ENCODE results near the gene SF3A1. TPM values are rescaled to one million over a fixed set of nuclear protein-coding genes. Genes with fewer than 3 reads are reported as not detected.

Gene SF3A1
- total and polyA plus RNA-seq, 4 donors = 19.6 to 41.6 (median 23.9) TPM

DNA sequence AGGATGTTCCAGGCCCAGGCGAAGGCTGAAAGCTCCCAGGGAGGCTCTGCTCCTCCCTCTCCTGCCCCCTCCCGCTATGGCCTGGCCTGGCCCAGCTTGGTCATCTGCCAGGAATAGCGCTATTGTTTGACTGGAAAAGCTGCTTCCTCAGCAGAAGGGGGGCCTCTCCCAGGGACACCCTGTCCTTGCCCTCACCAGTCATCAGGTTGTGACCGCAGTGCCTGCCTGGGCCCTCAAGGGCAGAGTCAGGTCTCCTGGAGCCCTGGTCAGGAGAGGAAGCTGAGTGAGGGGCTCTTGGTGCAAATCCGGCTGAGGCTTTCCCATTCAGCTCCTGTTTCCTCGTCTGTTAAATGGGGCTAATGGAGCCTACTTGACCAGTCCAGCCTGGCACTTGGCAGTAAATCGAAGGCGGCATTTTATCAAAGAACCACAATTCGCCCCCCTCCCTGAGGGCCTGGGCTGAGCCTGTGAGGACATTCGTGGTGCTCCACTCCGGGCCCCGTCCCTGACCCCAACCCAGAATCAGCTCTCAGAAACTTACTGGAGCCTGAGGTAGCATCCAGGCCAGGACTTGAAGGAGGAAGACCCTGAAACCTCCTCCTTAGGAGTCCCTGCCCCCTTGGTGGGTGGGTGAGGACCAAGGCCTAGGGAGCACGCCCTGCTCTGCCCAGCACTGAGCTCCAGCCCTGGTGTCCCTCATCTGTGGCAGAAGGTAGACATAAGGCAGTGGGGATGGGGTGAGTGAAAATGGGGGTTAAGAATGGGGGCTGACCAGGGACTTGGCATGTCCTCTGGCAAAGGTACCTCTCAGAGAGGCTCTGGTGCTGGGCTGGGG is 65.4 kb downstream of the SF3A1 start:
- 68% methylated on average over 13 of the region's 13 CpGs for WGBS
- DNase-seq (ENCODE audit: low spot score) = peak; percentile 56
- Histone ChIP-seq H3K9ac (ENCODE audit: low read depth in 1 of 2, low read length in 2 of 2) (no peak overlapping the region), H3K27ac (ENCODE audit: low read depth in 1 of 2, low read length in 2 of 2) (peak overlapping the region; percentile 51 to 56), H3K27me3 (ENCODE audit: control insufficient read depth in 4 of 4, insufficient read depth in 4 of 4, low read length in 3 of 4) (no peaks in the 10 kb centered on the region), H3K9me3 (ENCODE audit: control insufficient read depth in 4 of 4, low read length in 3 of 4) (no peaks in the 10 kb centered on the region), H3K36me3 (ENCODE audit: control insufficient read depth in 4 of 4, insufficient read depth in 3 of 4, low read depth in 1 of 4, low read length in 3 of 4) (peaks cover 9 to 36% (median 12%) of the 10 kb centered on the region in 4 donors), H3K4me3 (ENCODE audit: low read depth in 1 of 3, low read length in 3 of 3) (no peak overlapping the region), H3K4me1 (ENCODE audit: control insufficient read depth in 4 of 4, insufficient read depth in 4 of 4, low read length in 3 of 4) (peaks cover 8 to 44% (median 33%) of the 10 kb centered on the region in 4 donors)
- TF ChIP-seq RAD21 (IDR thresholded peaks at IDR 0.05) = peak in 1 of 2 donors; percentile 53
- no peak for TF ChIP-seq TAF1 (conservative IDR thresholded peaks at IDR 0.05)
- TF ChIP-seq HNF4A (conservative IDR thresholded peaks at IDR 0.05) = peak; percentile 22 to 57
- TF ChIP-seq GABPA (IDR thresholded peaks at IDR 0.05 in 1 of 2, conservative IDR thresholded peaks at IDR 0.05 in 1 of 2) = peak in 1 of 2 donors; percentile 13
- TF ChIP-seq JUND (IDR thresholded peaks at IDR 0.05) = peak in 1 of 2 donors; percentile 72
- TF ChIP-seq SP1 (IDR thresholded peaks at IDR 0.05) = peak; percentile 89
- TF ChIP-seq, protein P1, sequence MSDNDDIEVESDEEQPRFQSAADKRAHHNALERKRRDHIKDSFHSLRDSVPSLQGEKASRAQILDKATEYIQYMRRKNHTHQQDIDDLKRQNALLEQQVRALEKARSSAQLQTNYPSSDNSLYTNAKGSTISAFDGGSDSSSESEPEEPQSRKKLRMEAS (IDR thresholded peaks at IDR 0.05) = no peak
- TF ChIP-seq HNF4G (IDR thresholded peaks at IDR 0.05) = no peak
- TF ChIP-seq RXRA (IDR thresholded peaks at IDR 0.05) = peak; percentile 66 to 91
- TF ChIP-seq EGR1 (IDR thresholded peaks at IDR 0.05; ENCODE audit: low read depth in 2 of 2) = no peak
- TF ChIP-seq, protein P2, sequence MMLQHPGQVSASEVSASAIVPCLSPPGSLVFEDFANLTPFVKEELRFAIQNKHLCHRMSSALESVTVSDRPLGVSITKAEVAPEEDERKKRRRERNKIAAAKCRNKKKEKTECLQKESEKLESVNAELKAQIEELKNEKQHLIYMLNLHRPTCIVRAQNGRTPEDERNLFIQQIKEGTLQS (IDR thresholded peaks at IDR 0.05) = no peak
- TF ChIP-seq, protein P3, sequence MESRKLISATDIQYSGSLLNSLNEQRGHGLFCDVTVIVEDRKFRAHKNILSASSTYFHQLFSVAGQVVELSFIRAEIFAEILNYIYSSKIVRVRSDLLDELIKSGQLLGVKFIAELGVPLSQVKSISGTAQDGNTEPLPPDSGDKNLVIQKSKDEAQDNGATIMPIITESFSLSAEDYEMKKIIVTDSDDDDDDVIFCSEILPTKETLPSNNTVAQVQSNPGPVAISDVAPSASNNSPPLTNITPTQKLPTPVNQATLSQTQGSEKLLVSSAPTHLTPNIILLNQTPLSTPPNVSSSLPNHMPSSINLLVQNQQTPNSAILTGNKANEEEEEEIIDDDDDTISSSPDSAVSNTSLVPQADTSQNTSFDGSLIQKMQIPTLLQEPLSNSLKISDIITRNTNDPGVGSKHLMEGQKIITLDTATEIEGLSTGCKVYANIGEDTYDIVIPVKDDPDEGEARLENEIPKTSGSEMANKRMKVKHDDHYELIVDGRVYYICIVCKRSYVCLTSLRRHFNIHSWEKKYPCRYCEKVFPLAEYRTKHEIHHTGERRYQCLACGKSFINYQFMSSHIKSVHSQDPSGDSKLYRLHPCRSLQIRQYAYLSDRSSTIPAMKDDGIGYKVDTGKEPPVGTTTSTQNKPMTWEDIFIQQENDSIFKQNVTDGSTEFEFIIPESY (IDR thresholded peaks at IDR 0.05) = no peak
- peak; percentile 99 for TF ChIP-seq NR2F2 (IDR thresholded peaks at IDR 0.05)
- TF ChIP-seq, protein P4, sequence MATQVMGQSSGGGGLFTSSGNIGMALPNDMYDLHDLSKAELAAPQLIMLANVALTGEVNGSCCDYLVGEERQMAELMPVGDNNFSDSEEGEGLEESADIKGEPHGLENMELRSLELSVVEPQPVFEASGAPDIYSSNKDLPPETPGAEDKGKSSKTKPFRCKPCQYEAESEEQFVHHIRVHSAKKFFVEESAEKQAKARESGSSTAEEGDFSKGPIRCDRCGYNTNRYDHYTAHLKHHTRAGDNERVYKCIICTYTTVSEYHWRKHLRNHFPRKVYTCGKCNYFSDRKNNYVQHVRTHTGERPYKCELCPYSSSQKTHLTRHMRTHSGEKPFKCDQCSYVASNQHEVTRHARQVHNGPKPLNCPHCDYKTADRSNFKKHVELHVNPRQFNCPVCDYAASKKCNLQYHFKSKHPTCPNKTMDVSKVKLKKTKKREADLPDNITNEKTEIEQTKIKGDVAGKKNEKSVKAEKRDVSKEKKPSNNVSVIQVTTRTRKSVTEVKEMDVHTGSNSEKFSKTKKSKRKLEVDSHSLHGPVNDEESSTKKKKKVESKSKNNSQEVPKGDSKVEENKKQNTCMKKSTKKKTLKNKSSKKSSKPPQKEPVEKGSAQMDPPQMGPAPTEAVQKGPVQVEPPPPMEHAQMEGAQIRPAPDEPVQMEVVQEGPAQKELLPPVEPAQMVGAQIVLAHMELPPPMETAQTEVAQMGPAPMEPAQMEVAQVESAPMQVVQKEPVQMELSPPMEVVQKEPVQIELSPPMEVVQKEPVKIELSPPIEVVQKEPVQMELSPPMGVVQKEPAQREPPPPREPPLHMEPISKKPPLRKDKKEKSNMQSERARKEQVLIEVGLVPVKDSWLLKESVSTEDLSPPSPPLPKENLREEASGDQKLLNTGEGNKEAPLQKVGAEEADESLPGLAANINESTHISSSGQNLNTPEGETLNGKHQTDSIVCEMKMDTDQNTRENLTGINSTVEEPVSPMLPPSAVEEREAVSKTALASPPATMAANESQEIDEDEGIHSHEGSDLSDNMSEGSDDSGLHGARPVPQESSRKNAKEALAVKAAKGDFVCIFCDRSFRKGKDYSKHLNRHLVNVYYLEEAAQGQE (IDR thresholded peaks at IDR 0.05) = no peak
- TF ChIP-seq YY1 (IDR thresholded peaks at IDR 0.05) = no peak
- TF ChIP-seq, protein P5, sequence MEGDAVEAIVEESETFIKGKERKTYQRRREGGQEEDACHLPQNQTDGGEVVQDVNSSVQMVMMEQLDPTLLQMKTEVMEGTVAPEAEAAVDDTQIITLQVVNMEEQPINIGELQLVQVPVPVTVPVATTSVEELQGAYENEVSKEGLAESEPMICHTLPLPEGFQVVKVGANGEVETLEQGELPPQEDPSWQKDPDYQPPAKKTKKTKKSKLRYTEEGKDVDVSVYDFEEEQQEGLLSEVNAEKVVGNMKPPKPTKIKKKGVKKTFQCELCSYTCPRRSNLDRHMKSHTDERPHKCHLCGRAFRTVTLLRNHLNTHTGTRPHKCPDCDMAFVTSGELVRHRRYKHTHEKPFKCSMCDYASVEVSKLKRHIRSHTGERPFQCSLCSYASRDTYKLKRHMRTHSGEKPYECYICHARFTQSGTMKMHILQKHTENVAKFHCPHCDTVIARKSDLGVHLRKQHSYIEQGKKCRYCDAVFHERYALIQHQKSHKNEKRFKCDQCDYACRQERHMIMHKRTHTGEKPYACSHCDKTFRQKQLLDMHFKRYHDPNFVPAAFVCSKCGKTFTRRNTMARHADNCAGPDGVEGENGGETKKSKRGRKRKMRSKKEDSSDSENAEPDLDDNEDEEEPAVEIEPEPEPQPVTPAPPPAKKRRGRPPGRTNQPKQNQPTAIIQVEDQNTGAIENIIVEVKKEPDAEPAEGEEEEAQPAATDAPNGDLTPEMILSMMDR (IDR thresholded peaks at IDR 0.05; ENCODE audit: low read depth, low read length, missing input control) = peak; percentile 4
- no peak for TF ChIP-seq FOXA1 (IDR thresholded peaks at IDR 0.05)
- TF ChIP-seq FOXA2 (IDR thresholded peaks at IDR 0.05) = no peak

Measured in liver (tissue), 9 donors.